Mesodermal cell (in vitro differentiated cells): Measurements from ENCODE around the gene PPP1R37.
A peak's percentile ranks its signal among the peaks of the same experiment; 100 is the strongest.

Experiments used
- H3K27ac ChIP-seq: 2 replicates; pipeline ENCODE4 v1.7.0; 2013; ENCODE audit warnings: mild to moderate bottlenecking, low read depth, low read length, moderate library complexity; ENCODE audit not compliant: severe bottlenecking
- H3K36me3 ChIP-seq: 2 replicates; pipeline ENCODE4 v1.7.1; 2013; ENCODE audit warnings: mild to moderate bottlenecking, low read length, moderate library complexity; ENCODE audit not compliant: control insufficient read depth, insufficient read depth
- H3K4me1 ChIP-seq: one replicate; pipeline ENCODE4 v1.7.1; 2013; ENCODE audit warnings: mild to moderate bottlenecking, low read length; ENCODE audit not compliant: insufficient read depth, control insufficient read depth, poor library complexity, severe bottlenecking
- H3K4me3 ChIP-seq: 2 replicates; pipeline ENCODE4 v1.7.0; 2013; ENCODE audit warnings: low read length, control low read depth, mild to moderate bottlenecking; ENCODE audit not compliant: insufficient read depth, poor library complexity, severe bottlenecking; ENCODE audit errors: extremely low read depth
- H3K9me3 ChIP-seq: 2 replicates; pipeline ENCODE4 v1.7.1; 2013; ENCODE audit warnings: mild to moderate bottlenecking, low read length, moderate library complexity; ENCODE audit not compliant: control insufficient read depth
- WGBS, 2 experiments: methylation state at CpG; one replicate each; pipeline ENCODE4 v1.1.5; 2013; ENCODE audit warnings: missing lambda C conversion rate in 2 of 2; ENCODE audit not compliant: insufficient coverage in 2 of 2; 5-methylcytosine and 5-hydroxymethylcytosine counted together

PPP1R37 gene

GRCh38 chr19:45082170-45082569 lies 10.8 kb upstream of the PPP1R37 start:
- peaks cover 8% of the 10 kb centered on the region for H3K4me1 ChIP-seq
- H3K4me3 ChIP-seq, result no peak overlapping the region
- H3K27ac ChIP-seq, result no peak overlapping the region
- peaks cover 37% of the 10 kb centered on the region for H3K36me3 ChIP-seq
- 98 to 100% methylated on average over 5 of the region's 5 CpGs for WGBS, 2 experiments
- H3K9me3 ChIP-seq, result no peaks in the 10 kb centered on the region

GRCh38 chr19:45086480-45086879 lies 6.5 kb upstream of the PPP1R37 start:
- 100% methylated on average over 1 to 2 of the region's 4 CpGs for WGBS, 2 experiments
- Histone ChIP-seq H3K27ac (no peak overlapping the region), H3K4me3 (no peak overlapping the region), H3K4me1 (no peaks in the 10 kb centered on the region), H3K9me3 (no peaks in the 10 kb centered on the region), H3K36me3 (peaks cover 67% of the 10 kb centered on the region)

- no peak overlapping the region for H3K4me3 ChIP-seq
- WGBS, 2 experiments, result 96 to 99% methylated on average over 5 to 10 of the region's 11 CpGs
- peaks cover 56% of the 10 kb centered on the region for H3K36me3 ChIP-seq
- no peaks in the 10 kb centered on the region for H3K4me1 ChIP-seq
- H3K9me3 ChIP-seq, result no peaks in the 10 kb centered on the region
- H3K27ac ChIP-seq, result no peak overlapping the region
Observed at GRCh38 chr19:45087531-45087930, 5.4 kb upstream of the PPP1R37 start.

DNA sequence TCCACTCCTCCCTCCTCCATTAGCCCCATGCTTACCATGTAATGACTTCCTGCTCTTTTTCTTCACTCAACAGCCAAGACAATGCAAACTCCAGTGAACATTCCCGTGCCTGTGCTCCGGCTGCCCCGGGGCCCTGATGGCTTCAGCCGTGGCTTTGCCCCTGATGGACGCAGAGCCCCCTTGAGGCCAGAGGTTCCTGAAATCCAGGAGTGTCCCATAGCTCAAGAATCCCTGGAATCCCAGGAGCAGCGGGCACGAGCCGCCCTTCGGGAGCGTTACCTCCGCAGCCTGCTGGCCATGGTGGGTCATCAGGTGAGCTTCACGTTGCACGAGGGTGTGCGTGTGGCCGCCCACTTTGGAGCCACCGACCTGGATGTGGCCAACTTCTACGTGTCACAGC lies 2.9 kb upstream of the PPP1R37 start:
- Histone ChIP-seq H3K4me1 (no peaks in the 10 kb centered on the region), H3K36me3 (peaks cover 57% of the 10 kb centered on the region), H3K9me3 (no peaks in the 10 kb centered on the region), H3K27ac (no peak overlapping the region), H3K4me3 (no peak overlapping the region)
- whole genome bisulfite sequencing, 2 experiments, result 94 to 95% methylated on average over 17 of the region's 17 CpGs

GRCh38 chr19:45090606-45091005 lies 2.4 kb upstream of the PPP1R37 start:
- no peaks in the 10 kb centered on the region for H3K9me3 ChIP-seq
- no peaks in the 10 kb centered on the region for H3K4me1 ChIP-seq
- H3K36me3 ChIP-seq, result peaks cover 56% of the 10 kb centered on the region
- no peak overlapping the region for H3K4me3 ChIP-seq
- no peak overlapping the region for H3K27ac ChIP-seq
- 96% methylated on average over 3 of the region's 5 CpGs; no CpG with 5 or more reads in 1 of the 2 experiments for WGBS, 2 experiments

DNA sequence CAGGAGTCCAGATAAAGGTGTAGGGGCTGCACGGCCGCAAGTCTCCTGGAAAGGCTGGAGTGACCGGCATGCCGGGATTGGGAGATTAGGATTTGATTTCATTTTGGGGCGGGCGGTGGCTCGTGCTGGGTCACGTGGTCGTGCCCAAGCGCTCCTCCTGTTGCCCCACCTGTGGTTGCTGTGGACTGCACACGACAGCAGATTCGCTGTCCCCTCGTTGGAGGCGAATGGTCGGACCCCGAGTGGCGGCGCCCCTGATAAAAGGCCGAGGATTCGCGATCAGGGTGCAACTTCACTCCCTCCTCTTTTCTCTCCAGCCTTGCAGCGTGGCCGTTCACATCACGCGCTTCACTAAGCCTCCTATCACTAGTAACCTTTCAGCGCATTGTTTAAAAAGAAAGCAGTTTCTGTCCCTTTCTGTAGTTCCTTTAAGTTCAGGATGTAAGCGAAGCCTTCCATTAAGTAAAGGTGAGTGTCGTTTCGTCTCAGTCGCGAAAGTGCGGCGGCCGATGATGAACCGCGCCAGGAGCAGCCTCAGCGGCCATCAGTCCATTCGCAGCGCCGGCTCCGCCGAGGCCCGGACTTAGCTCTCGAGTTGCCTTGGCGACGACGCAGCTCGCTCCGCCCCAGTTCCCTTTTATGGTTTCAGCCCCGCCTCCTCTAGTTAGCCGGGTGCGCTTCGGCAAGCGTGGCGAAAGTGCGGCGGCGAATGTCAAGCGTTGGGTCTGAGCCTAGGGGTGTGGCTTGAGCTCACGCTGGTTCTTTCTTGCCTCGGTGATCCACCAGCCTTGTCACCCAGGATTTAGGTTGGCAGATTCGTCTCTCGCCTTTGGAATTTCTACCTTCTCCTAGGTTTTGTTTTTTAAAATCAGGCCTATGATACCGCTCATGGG lies 1.7 kb upstream of the PPP1R37 start:
- Histone ChIP-seq H3K4me3 (peak overlapping the region; percentile 95), H3K9me3 (no peaks in the 10 kb centered on the region), H3K4me1 (no peaks in the 10 kb centered on the region), H3K36me3 (peaks cover 55% of the 10 kb centered on the region), H3K27ac (peak overlapping the region; percentile 55)
- WGBS, 2 experiments, result 42 to 43% methylated on average over 60 to 63 of the region's 64 CpGs

- Histone ChIP-seq H3K9me3 (no peaks in the 10 kb centered on the region), H3K27ac (no peak overlapping the region), H3K4me3 (peak overlapping the region; percentile 95), H3K4me1 (peaks cover 19% of the 10 kb centered on the region), H3K36me3 (peaks cover 32% of the 10 kb centered on the region)
- WGBS, 2 experiments, result 89 to 92% methylated on average over 4 to 9 of the region's 9 CpGs
Observed at GRCh38 chr19:45094137-45094536, 1.2 kb downstream of the PPP1R37 start.

- Histone ChIP-seq H3K9me3 (no peaks in the 10 kb centered on the region), H3K4me1 (peaks cover 24% of the 10 kb centered on the region), H3K36me3 (peaks cover 32% of the 10 kb centered on the region), H3K27ac (no peak overlapping the region), H3K4me3 (no peak overlapping the region)
- WGBS, 2 experiments, result 96 to 97% methylated on average over 5 of the region's 5 CpGs
Observed at GRCh38 chr19:45094707-45095106, 1.7 kb downstream of the PPP1R37 start.

GRCh38 chr19:45095496-45096413 lies 2.8 kb downstream of the PPP1R37 start:
- Histone ChIP-seq H3K27ac (no peak overlapping the region), H3K4me3 (no peak overlapping the region), H3K4me1 (peaks cover 34% of the 10 kb centered on the region), H3K36me3 (peaks cover 28% of the 10 kb centered on the region), H3K9me3 (no peaks in the 10 kb centered on the region)
- 94 to 96% methylated on average over 13 to 14 of the region's 14 CpGs for WGBS, 2 experiments

- Histone ChIP-seq H3K4me1 (peaks cover 34% of the 10 kb centered on the region), H3K9me3 (no peaks in the 10 kb centered on the region), H3K4me3 (no peak overlapping the region), H3K36me3 (peaks cover 23% of the 10 kb centered on the region), H3K27ac (no peak overlapping the region)
- WGBS, 2 experiments, result 98 to 100% methylated on average over 6 to 7 of the region's 7 CpGs
Observed at GRCh38 chr19:45096700-45097099, 3.7 kb downstream of the PPP1R37 start.
